GM23338 (cell line): ENCODE data around the gene CEACAM19.

Source experiments
- POLR2AphosphoS5 ChIP-seq: IDR thresholded peaks from 2 replicates; pipeline ENCODE4 v1.6.1; 2016; ENCODE audit warnings: antibody characterized with exemption, low read depth
- TF ChIP-seq, protein P1 (sequence below), 2 experiments: fragments of 200-600 bp in 1 of 2; sonication (generic) in 1 of 2; conservative IDR thresholded peaks; 2 replicates each; pipeline versions ENCODE4 v1.5.1 to v1.6.1; 2016 to 2017; ENCODE audit warnings: antibody characterized with exemption in 2 of 2, low read depth in 2 of 2, mild to moderate bottlenecking in 2 of 2, moderate library complexity in 1 of 2

DNA sequence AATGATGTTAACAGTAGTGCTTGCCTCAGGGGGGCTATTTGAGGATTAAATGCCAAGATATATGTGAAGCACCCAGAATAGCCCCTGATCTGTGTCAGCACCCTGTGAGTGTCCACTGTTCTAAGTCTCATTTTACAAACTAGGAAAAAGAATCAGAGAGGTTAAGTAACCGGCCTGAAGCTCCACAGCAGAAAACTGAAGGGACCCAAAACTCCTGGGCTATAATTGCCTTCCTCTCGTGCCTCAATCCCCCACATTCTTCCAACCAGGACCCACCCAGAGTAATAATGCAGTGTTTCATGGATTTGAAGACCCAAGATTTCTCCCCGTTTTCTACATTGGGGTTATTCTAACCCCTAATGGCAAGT, 25.2 kb upstream of the CEACAM19 start:
- TF ChIP-seq, protein P1, sequence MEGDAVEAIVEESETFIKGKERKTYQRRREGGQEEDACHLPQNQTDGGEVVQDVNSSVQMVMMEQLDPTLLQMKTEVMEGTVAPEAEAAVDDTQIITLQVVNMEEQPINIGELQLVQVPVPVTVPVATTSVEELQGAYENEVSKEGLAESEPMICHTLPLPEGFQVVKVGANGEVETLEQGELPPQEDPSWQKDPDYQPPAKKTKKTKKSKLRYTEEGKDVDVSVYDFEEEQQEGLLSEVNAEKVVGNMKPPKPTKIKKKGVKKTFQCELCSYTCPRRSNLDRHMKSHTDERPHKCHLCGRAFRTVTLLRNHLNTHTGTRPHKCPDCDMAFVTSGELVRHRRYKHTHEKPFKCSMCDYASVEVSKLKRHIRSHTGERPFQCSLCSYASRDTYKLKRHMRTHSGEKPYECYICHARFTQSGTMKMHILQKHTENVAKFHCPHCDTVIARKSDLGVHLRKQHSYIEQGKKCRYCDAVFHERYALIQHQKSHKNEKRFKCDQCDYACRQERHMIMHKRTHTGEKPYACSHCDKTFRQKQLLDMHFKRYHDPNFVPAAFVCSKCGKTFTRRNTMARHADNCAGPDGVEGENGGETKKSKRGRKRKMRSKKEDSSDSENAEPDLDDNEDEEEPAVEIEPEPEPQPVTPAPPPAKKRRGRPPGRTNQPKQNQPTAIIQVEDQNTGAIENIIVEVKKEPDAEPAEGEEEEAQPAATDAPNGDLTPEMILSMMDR (conservative IDR thresholded peaks at IDR 0.05; ENCODE audit: low read depth in 2 of 2): no peak
- TF ChIP-seq POLR2AphosphoS5: no peak
